ENCODE results near the gene ECE2. TPM values are rescaled to one million over a fixed set of nuclear protein-coding genes. Genes with fewer than 3 reads are reported as not detected.

ECE2 gene
- total RNA-seq, 6 experiments from 2014 or later = not detected

DNA sequence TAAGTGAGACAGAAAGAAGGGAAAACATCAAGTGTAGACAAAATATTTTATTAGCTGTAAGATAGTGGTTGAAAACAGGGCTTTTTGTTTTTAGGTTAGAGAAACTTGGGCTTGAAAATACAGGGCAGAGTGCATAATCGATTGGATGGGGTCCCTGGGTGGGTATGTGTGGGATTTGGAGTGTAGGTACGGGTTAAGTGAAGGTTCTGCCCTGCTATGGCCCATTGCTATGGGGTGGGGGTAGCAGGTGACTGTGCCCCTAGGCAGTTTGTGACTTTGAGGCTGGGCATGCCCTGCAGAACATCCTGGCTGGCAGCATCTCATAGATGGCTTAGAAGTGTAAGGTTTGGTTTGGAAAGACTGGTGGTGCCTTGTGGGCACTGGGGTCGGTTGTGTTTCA lies 57.9 kb downstream of the ECE2 start:
- Histone ChIP-seq H3K27me3 (no peaks in the 10 kb centered on the region), H3K27ac (no peak overlapping the region), H3K4me1 (peaks cover 0 to 6% (median 0%) of the 10 kb centered on the region in 4 donors), H3K36me3 (peaks cover 23 to 65% (median 47%) of the 10 kb centered on the region in 4 donors), H3K4me3 (no peak overlapping the region), H3K9me3 (no peaks in the 10 kb centered on the region)
- TF ChIP-seq POLR2A (IDR thresholded peaks at IDR 0.05) (no peak), CTCF (IDR thresholded peaks at IDR 0.05) (no peak)
- ATAC-seq = no peak
- intact Hi-C loops (cut with DNase I) = no loop called here
- DNase-seq = no peak
- WGBS (ENCODE audit: insufficient coverage, low coverage, low lambda C conversion rate, missing lambda C conversion rate) = 50% methylated on average over 1 of the region's 3 CpGs

GRCh38 chr3:184334470-184335158 lies 58.8 kb downstream of the ECE2 start:
- DNase-seq (no peak), ATAC-seq (peak in 1 of 4 donors; percentile 1)
- Histone ChIP-seq H3K9me3 (no peaks in the 10 kb centered on the region), H3K4me3 (no peak overlapping the region), H3K27me3 (no peaks in the 10 kb centered on the region), H3K36me3 (peaks cover 18 to 56% (median 39%) of the 10 kb centered on the region in 4 donors), H3K27ac (peak overlapping the region in 2 of 3 donors; percentile 75 to 91), H3K4me1 (peaks cover 0 to 6% (median 0%) of the 10 kb centered on the region in 4 donors)
- WGBS (ENCODE audit: insufficient coverage, low coverage, low lambda C conversion rate, missing lambda C conversion rate) = 80% methylated on average over 1 of the region's 15 CpGs
- TF ChIP-seq POLR2A (IDR thresholded peaks at IDR 0.05) (no peak), CTCF (IDR thresholded peaks at IDR 0.05) (no peak)
- intact Hi-C loops (cut with DNase I) = no loop called here

DNA sequence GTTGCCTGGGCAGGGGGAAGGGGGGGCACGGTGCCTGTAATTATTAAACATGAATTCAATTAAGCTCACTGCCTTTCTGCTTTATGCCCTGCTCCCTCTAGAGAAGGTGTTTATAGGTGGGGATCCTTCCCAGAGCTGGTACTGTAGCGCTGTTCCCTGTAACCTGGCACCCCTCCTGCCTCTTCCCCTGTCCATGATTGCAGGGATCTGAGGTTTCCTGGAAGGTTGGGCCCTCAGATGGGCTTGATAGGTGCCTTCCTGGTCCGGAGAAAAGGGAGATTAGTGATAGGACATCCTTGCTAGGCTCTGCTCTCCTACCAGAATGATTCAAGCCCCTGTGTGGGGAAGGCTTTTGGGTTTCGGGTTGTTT lies 59.5 kb downstream of the ECE2 start:
- H3K27me3 ChIP-seq = no peaks in the 10 kb centered on the region
- peak overlapping the region in 2 of 3 donors; percentile 65 to 68 for H3K4me3 ChIP-seq
- H3K9me3 ChIP-seq = no peaks in the 10 kb centered on the region
- peak overlapping the region; percentile 70 to 91 (median 75) for H3K27ac ChIP-seq
- DNase-seq = no peak
- WGBS (ENCODE audit: insufficient coverage, low coverage, low lambda C conversion rate, missing lambda C conversion rate) = 36% methylated on average over 3 of the region's 4 CpGs
- no peak for TF ChIP-seq CTCF (IDR thresholded peaks at IDR 0.05)
- TF ChIP-seq POLR2A (IDR thresholded peaks at IDR 0.05) = no peak
- peaks cover 12 to 49% (median 33%) of the 10 kb centered on the region in 4 donors for H3K36me3 ChIP-seq
- intact Hi-C loops (cut with DNase I) = no loop called here
- H3K4me1 ChIP-seq = peaks cover 0 to 6% (median 0%) of the 10 kb centered on the region in 4 donors
- peak; percentile 8 to 24 (median 10) for ATAC-seq

- H3K27me3 ChIP-seq = no peaks in the 10 kb centered on the region
- peaks cover 0 to 6% (median 0%) of the 10 kb centered on the region in 4 donors for H3K4me1 ChIP-seq
- ATAC-seq (peak; percentile 79 to 93 (median 82)), DNase-seq (peak; percentile 90 to 93 (median 92))
- 3% methylated on average over 11 of the region's 77 CpGs for WGBS (ENCODE audit: insufficient coverage, low coverage, low lambda C conversion rate, missing lambda C conversion rate)
- peak overlapping the region; percentile 65 to 69 (median 68) for H3K4me3 ChIP-seq
- no peaks in the 10 kb centered on the region for H3K9me3 ChIP-seq
- H3K27ac ChIP-seq = peak overlapping the region; percentile 70 to 91 (median 75)
- intact Hi-C loops (cut with DNase I) = no loop called here
- TF ChIP-seq POLR2A (IDR thresholded peaks at IDR 0.05) = peak; percentile 69
- TF ChIP-seq CTCF (IDR thresholded peaks at IDR 0.05) = no peak
- H3K36me3 ChIP-seq = peaks cover 11 to 43% (median 29%) of the 10 kb centered on the region in 4 donors
These were observed 60.1 kb downstream of the ECE2 start for GRCh38 chr3:184335661-184336546.

Data from right lobe of liver (tissue), 6 donors.